Measurements from ENCODE around the gene SYCP3. TPM values are rescaled to one million over a fixed set of nuclear protein-coding genes. Genes with fewer than 3 reads are reported as not detected.

The SYCP3 gene
- total RNA-seq, 1 experiment from 2014 or later = 0.16 TPM

DNA sequence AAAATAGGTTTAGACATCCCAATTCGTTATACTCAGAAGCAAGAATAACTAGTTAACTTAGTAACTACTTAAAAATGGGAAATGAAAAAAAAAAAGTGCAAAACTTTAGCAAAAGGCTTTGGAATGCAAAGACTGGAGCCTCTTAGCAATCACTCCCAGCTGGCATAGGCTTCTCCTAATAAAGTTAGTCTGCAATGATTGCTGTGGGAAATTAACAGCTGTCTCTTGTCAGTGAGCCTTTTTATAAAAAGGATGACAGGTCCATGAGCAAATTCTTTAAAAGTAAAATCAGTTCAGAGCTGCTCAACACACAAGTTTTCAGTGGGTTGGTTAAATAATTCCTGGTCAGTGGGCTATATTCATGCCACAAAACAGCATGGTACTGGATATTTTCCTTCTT, 7.4 kb upstream of the SYCP3 start:
- intact Hi-C loops (cut with micrococcal nuclease; ENCODE audit: unreplicated experiment) = no loop called here
- H3K9me3 ChIP-seq = 0 out of 2 replicates have a peak, but pooled peaks cover 3% of the 10 kb centered on the region
- H3K9me3 Mint-ChIP-seq (ENCODE audit: unreplicated experiment) = no peaks in the 10 kb centered on the region
- no peak for DNase-seq
- no peak for TF ChIP-seq CTCF (IDR thresholded peaks at IDR 0.05; ENCODE audit: insufficient read depth in 1 of 2, low read depth in 1 of 2, low read length in 1 of 2, severe bottlenecking in 1 of 2, unreplicated experiment in 1 of 2)
- H3K36me3 Mint-ChIP-seq (ENCODE audit: insufficient read depth, unreplicated experiment) = peaks cover 45% of the 10 kb centered on the region
- H3K4me1 ChIP-seq = no peaks in the 10 kb centered on the region
- POLR2A ChIA-PET = no interaction called here
- BruUV-seq (replicated peaks) = no TSS peak
- H3K36me3 ChIP-seq (ENCODE audit: control insufficient read depth, insufficient read depth, low read length) = peaks cover 1% of the 10 kb centered on the region
- CTCF ChIA-PET = no interaction called here
- no peak overlapping the region for H3K27ac Mint-ChIP-seq (ENCODE audit: unreplicated experiment)
- H3K4me1 Mint-ChIP-seq (ENCODE audit: low read depth, unreplicated experiment) = no peaks in the 10 kb centered on the region
- H3K27me3 Mint-ChIP-seq (ENCODE audit: insufficient read depth, unreplicated experiment) = no peaks in the 10 kb centered on the region
- no peak overlapping the region for H3K4me3 ChIP-seq (ENCODE audit: low read depth, low read length)
- H3K4me3 Mint-ChIP-seq (ENCODE audit: unreplicated experiment) = no peak overlapping the region
- no peaks in the 10 kb centered on the region for H3K27me3 ChIP-seq (replicated peaks; ENCODE audit: control insufficient read depth, insufficient read depth, low read length)

DNA sequence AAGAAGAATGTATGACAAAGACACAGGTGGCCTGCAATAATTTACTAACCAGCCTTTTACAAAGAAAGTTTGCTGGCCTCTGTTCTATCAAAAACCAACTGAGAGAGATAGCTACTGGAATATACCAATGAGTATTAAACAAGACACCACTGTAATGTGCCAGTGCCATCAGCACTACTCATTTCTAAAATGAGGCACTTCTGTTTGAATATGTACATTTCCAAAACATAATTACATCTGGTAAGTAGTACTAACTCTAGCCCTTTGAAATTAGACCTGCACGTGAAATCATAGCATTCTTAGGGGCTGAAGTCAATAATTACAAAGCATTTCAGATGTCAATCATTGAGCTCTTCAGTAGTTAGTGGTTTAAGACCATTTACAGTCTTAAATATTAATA, 6.9 kb upstream of the SYCP3 start:
- intact Hi-C loops (cut with micrococcal nuclease; ENCODE audit: unreplicated experiment) = no loop called here
- Histone ChIP-seq H3K4me3 (ENCODE audit: low read depth, low read length) (no peak overlapping the region), H3K9me3 (0 out of 2 replicates have a peak, but pooled peaks cover 3% of the 10 kb centered on the region), H3K27me3 (replicated peaks; ENCODE audit: control insufficient read depth, insufficient read depth, low read length) (no peaks in the 10 kb centered on the region), H3K36me3 (ENCODE audit: control insufficient read depth, insufficient read depth, low read length) (peaks cover 1% of the 10 kb centered on the region), H3K4me1 (no peaks in the 10 kb centered on the region)
- no peak for DNase-seq
- H3K4me1 Mint-ChIP-seq (ENCODE audit: low read depth, unreplicated experiment) = no peaks in the 10 kb centered on the region
- no peaks in the 10 kb centered on the region for H3K9me3 Mint-ChIP-seq (ENCODE audit: unreplicated experiment)
- H3K36me3 Mint-ChIP-seq (ENCODE audit: insufficient read depth, unreplicated experiment) = peaks cover 45% of the 10 kb centered on the region
- no peak for TF ChIP-seq CTCF (IDR thresholded peaks at IDR 0.05; ENCODE audit: insufficient read depth in 1 of 2, low read depth in 1 of 2, low read length in 1 of 2, severe bottlenecking in 1 of 2, unreplicated experiment in 1 of 2)
- BruUV-seq (replicated peaks) = TSS peak; percentile 26
- ChIA-PET CTCF (no interaction called here), POLR2A (no interaction called here)
- no peak overlapping the region for H3K27ac Mint-ChIP-seq (ENCODE audit: unreplicated experiment)
- no peak overlapping the region for H3K4me3 Mint-ChIP-seq (ENCODE audit: unreplicated experiment)
- H3K27me3 Mint-ChIP-seq (ENCODE audit: insufficient read depth, unreplicated experiment) = no peaks in the 10 kb centered on the region

DNA sequence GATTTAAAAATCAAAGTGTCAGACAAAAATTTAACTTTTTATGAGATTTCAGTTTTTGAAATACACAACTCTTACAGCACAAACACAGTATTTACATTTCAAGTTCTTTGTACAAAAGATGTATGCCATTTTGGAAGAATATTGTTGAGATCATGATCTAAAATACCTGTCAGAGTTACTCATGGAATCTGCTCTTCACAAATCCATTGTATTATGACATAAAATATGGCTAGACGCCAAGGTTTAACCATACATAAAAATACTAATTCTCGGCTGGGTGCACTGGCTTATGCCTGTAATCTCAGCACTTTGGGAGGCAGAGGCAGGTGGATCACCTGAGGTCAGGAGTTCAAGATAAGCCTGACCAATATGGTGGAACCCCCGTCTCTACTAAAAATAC, 6.2 kb upstream of the SYCP3 start:
- Histone ChIP-seq H3K4me3 (ENCODE audit: low read depth, low read length) (no peak overlapping the region), H3K27me3 (replicated peaks; ENCODE audit: control insufficient read depth, insufficient read depth, low read length) (no peaks in the 10 kb centered on the region), H3K4me1 (no peaks in the 10 kb centered on the region), H3K36me3 (ENCODE audit: control insufficient read depth, insufficient read depth, low read length) (peaks cover 1% of the 10 kb centered on the region), H3K9me3 (0 out of 2 replicates have a peak, but pooled peaks cover 3% of the 10 kb centered on the region)
- intact Hi-C loops (cut with micrococcal nuclease; ENCODE audit: unreplicated experiment) = no loop called here
- H3K4me1 Mint-ChIP-seq (ENCODE audit: low read depth, unreplicated experiment) = no peaks in the 10 kb centered on the region
- no peak for DNase-seq
- BruUV-seq (replicated peaks) = no TSS peak
- no peaks in the 10 kb centered on the region for H3K27me3 Mint-ChIP-seq (ENCODE audit: insufficient read depth, unreplicated experiment)
- CTCF ChIA-PET = no interaction called here
- H3K36me3 Mint-ChIP-seq (ENCODE audit: insufficient read depth, unreplicated experiment) = peaks cover 42% of the 10 kb centered on the region
- no peak overlapping the region for H3K27ac Mint-ChIP-seq (ENCODE audit: unreplicated experiment)
- no peak for TF ChIP-seq CTCF (IDR thresholded peaks at IDR 0.05; ENCODE audit: insufficient read depth in 1 of 2, low read depth in 1 of 2, low read length in 1 of 2, severe bottlenecking in 1 of 2, unreplicated experiment in 1 of 2)
- POLR2A ChIA-PET = no interaction called here
- H3K4me3 Mint-ChIP-seq (ENCODE audit: unreplicated experiment) = no peak overlapping the region
- no peaks in the 10 kb centered on the region for H3K9me3 Mint-ChIP-seq (ENCODE audit: unreplicated experiment)
